GM19025 (cell line): Measurements from ENCODE around the gene NPDC1.
"Not testable (repeated sequence)": the region's sequence is repeated elsewhere in the genome, so short reads cannot be mapped to it uniquely, and the experiment has no call there.

Source experiments
- ATAC-seq: cut with Tn5 transposase; IDR thresholded peaks from one replicate; pipeline ENCODE4 v1.9.1; 2021; ENCODE audit warnings: mild to moderate bottlenecking, low read depth, moderate library complexity; ENCODE audit not compliant: unreplicated experiment

Gene NPDC1

DNA sequence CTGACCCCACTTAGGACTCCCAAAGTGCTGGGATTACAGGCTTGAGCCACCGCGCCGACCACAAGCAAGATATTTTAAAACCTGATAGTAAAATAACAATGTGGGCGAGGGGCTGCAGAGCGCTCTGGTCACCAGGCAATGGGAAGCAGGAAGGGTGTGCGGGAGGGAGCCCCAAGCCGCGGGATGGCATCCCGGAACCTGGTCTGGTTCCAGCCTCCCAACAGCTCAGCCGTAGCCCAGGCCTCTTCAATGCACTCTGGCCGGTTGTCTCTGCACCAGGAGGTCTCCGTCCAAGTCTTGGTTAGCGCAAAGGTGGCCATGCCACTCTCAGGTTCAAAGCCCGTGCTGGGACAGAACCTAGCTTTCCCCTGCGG lies 30.6 kb upstream of the NPDC1 start:
- no peak for ATAC-seq

DNA sequence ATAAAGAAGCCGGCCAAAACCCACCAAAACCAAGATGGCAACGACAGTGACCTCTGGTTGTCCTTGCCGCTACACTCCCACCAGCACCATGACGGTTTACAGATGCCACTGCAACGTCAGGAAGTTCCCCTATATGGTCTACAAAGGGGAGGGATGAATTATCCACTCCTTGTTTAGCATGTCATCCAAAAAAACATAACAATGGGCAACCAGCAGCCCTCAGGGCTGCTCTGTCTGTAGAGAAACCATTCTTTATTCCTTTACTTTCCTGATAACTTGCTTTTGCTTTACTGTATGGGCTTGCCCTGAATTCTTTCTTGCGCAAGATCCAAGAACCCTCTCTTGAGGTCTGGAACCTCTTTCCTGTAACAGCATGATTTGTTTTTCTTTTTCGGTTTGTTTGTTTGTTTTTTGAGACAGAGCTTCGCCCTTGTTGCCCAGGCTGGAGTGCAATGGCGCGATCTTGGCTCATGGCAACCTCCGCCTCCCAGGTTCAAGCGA lies 29.3 kb upstream of the NPDC1 start:
- no peak for ATAC-seq

DNA sequence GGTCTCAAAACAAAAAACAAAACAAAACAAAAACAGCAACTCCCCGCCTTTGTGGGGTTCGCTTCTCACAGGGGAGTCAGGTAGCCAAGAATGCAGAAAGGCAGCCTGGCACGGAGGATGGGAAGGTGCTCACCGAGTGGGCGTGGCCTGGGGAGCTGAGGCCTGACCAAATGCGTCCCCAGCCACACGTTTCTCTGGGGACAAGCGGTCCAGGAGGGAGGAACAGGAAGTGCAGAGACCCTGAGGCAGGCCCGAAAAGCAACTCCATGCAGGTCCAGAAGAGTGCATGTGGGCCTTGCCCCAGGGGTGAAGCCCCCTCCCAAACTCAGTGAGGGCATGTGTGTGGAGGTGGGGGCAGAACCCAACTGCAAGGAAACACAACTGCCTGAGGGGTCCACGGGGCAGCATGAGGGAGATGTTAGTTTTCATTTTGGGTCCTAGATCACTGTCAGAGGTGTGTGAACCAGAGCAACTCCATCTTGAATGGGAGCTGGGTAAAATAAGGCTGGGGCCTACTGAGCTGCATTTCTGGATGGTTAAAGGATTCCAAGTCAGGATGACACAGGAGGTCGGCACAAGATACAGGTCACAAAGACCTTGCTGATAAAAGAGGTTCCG lies 28.8 kb upstream of the NPDC1 start:
- no peak for ATAC-seq

DNA sequence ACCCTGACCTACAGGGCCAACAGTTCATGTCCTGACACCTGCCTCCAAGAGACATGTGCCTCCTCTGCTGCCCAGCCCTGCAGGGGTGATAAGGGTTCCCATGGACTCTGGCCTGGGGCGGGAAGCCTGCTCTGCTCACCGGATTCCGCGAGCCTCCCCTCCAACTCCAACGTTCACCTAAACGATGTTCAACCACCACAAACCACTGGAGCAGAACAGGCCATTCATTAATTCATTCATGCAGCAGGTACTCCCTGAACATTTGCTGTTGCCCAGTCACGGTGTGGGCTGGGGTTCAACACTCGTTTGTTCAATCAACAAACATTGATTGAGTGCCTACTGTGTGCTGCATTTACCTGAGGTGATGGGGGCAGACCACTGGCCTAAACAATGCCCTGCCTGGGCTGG lies 28.0 kb upstream of the NPDC1 start:
- no peak for ATAC-seq

DNA sequence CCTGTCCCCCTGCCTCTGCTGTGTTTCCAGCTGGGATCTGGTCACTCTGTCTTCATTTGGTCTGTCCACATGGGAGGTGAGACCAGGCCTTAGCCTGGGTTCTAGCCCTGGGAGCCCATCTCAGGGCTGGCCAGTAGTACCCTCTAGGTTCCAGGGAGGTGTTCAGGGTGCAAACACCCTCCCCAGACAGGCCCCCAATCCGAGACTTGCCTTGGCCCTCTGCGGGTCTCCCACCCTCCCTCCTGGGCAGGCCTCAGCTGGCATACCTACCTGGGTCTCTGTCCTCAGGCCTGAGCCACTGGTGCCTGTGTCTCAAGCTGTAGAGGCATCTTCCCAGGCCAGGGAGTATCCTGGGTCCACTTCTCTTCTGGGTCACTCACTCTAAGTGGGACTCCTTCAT lies 25.3 kb upstream of the NPDC1 start:
- ATAC-seq: no peak

DNA sequence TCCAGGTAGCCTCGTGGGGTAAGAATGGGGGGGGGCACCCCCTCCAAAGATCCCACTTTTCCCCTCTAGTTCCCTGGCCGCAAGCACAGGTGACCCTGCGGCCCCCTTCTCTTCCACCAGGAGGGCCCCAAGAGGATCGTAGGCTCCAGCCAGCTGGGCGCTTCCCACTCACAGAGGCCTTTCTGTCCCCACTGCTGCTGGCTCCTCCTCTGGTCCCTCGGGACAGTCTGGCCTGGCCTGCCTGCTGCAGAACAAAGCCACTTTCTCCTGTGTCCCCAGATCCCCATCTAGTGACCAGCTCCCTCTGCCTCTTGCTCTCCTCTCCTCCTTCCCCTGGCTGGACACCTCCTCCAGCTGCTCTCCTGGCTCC lies 24.9 kb upstream of the NPDC1 start:
- no peak for ATAC-seq

DNA sequence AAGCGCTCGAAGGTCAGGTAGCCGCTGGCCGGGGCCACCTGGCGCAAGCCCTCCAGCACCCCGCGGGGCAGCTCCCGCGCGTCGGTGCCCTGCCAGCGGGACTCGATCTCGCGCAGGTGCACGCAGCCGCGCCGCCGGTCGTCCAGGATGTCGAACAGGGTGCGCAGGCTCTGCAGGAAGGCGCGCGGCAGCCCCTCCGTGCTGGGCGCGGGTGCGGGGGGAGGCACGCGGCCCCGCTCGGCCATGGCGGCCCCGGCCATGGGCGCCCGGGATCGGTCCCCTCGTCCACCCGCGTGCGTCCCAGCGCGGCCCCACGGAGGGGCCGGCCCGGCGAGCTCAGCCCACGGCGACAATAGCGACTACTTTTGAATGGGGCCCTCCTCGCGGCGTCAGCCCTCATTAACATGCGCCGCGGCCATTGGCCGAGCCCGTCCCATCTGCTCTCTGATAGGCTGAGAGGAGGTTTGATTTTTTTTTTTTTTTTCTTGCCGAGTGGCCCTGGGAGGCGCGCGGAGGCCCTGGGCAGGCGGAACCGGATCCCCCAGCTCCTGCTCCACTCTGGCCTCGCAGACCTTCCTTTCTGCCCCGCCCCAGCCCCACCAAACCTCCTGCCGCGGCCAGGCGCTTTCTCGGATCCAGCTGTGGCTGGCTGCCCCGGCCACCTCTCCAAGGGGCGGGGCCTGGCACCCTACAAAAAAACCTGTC lies 24.4 kb upstream of the NPDC1 start, which contains the start of gene SAPCD2:
TSS of gene SAPCD2 (minus strand) at position 357 of the 705 bp plus-strand sequence. CDS start at position 260, 97 bp downstream.
- ATAC-seq: peak; percentile 62

DNA sequence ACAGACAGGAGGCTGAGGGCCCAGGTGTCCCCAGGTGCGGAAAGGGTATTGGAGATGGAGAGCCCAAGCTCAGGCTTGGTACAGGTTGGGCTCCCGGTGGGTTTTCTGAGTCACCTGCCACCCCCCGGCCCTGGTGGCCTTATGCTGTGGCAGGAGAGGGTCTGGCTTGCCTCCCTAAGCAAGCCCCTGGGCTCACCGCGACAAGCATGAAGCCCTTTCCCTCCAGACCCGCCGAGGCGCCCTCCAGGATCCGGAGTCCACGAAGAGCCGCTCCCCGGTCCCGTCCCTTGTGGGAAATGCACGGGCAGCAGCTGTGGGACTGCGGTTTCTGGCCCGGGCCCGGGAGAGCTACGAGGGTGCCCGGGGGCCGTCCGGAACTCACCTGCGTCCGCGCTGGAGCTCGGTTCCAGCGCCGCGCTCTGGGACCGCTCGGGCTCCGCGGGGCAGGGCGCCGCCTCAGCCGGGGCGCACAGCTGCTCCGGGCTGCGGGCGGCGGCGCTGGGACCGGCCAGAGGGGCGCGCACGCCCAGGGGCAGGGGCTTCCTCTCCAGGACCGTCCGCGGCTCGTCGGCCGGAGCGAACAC lies 23.6 kb upstream of the NPDC1 start:
- ATAC-seq: peak; percentile 8

DNA sequence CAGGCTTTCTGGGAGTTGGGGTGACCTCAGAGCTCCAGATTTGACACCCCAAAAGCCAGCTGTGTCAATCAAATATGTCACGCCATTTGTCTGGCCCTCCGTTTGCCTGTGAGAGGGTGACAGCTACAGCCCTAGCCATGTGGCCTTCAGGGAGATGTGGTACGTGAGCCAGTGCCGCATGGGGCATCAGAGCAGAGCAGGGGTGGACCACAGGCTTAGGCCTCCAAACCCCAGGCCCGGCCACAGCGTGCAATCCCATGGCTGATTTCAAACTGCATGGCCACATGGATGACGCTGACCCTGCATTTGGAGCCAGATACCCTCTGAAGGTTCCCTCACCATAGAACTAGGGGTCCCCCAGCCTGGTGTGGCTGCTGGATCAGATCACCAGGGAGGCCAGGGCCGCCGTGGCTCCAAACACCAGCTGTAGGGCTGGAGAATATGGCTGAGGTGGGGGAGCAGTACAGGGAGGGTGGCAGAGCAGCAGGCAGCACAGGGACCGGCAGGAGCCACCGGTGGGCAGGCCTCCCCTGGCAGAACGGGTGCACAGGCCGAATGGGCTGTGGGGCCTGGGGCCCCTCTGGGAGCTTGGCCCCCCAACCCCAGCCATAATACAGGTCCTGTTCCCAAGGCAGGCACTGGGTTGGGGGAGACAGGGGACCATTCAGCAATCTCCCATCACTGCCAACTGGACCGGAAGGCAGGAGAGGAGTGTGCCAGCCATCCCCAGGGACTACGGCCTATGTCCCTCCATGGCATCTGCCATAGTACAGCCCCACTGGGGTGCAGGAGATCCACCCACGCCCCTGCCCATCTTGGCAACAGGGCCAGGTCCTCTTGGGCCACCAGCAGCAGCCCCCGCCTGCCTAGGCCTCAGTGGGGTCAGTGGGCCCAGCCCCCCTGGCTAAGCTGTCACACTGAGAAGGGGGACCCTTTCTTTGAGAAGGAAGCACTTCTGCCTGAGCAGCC lies 22.8 kb upstream of the NPDC1 start:
- ATAC-seq: no peak

DNA sequence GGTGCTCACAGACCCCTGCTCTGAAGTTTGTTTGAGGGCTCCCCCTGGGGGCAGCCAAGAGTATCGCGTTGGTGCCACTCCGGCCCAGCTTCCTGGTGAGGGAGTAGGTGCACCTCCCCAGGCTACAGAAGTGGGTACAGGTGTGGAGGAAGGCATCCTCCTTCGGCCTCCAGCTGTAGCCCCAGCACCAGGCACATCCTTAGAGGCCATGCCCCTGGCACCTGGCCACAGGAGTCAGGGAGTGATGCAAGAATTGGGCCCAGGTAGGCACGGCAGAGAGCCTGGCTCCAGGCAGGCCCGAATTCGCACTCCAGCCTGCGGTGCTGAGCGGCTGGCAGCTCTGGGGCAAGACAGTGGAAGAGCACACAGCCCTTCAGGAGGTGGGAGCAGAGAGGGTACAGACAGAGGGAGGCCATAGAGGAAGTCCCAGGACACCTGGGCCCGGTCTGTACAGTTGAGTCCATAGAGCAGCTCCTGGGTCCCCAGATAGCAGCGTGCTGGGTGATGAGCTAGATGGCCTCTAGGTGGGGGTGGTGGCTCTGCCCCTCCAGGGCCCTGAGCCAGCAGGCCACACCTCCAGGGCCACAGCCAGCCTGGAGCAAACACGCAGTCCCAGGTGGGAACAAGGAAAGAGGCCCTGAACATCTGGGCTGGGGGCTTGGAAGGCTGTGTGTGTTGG lies 22.0 kb upstream of the NPDC1 start:
- no peak for ATAC-seq

DNA sequence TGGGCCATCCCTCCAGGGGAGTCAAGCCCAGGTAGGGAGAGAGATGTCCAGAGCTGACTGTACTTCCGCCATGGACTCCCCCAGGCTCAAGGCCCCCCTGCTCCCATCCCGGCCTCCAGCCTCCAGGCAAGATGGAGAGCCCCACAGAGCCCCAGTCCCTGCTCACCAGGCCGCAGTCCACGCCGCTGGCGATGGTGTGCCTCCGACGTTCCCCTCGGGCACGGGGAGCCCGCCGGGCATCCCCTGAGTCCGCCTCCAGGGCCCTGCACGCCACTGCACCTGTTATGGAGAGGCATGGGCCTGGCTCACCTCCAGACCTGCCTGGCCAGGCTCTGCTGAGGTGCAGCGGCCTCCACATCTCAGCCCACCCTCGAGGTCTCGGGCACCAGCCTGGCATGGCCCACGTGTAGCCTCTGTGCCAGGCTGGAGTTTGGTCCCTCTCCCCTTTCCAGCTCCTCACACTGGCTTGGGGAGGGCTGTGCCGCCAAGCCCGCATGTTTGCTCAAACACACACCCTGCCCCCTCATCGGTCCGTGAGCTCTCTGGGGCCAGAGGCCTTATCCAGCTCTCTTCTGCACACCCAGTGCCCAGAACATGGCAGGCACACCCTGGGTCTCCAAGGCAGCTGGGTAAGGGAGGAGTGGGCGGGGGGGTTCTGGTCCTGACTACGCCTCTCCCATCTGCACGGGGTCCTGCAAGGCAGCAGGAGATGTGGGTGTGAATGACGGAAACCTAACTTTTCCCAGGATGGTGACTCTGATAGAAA lies 20.3 kb upstream of the NPDC1 start:
- no peak for ATAC-seq

DNA sequence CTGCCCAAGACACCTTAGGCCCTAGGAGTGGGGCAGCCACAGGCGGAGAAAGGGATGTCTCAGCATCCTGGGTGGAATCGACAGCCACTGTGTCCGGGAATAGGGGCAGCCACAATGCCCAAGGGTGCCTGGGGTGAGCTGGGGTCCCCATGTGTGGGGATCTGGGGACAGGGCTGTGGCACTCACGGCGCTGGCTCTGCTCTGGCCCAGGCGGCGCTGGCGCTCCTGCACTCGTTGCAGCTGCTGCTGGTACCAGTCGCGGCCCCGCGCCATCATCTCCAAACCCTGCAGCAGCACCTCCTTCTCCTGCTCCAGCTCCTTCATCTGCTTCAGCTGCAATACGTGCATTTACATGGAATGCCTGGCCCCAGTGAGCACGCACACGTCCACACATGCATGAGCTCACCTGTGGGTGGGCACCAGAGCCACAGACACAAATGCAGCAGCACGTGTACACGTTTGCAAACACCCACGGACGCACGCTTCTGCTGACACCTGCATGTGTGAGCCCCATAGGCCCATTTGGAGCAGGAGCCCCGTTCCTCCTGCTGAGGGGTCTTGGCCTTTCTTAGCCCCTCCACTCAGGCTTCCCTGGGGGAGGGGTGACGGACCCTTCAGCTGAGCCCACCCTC lies 19.5 kb upstream of the NPDC1 start:
- ATAC-seq: no peak

DNA sequence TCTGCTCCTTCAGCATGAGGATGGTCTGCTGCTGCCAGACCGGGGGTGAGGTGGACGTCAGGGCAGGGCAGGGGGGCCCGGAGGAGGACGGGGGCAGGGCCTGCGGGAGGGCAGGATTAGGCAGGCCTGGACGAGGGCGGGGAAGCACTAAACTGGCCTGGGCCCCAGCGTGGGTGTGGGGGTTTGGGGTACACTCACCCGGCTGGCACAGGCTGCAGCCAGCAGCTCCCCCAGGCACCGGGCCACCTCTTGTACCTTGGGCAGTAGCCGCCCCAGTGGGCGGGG lies 18.8 kb upstream of the NPDC1 start:
- ATAC-seq: no peak

DNA sequence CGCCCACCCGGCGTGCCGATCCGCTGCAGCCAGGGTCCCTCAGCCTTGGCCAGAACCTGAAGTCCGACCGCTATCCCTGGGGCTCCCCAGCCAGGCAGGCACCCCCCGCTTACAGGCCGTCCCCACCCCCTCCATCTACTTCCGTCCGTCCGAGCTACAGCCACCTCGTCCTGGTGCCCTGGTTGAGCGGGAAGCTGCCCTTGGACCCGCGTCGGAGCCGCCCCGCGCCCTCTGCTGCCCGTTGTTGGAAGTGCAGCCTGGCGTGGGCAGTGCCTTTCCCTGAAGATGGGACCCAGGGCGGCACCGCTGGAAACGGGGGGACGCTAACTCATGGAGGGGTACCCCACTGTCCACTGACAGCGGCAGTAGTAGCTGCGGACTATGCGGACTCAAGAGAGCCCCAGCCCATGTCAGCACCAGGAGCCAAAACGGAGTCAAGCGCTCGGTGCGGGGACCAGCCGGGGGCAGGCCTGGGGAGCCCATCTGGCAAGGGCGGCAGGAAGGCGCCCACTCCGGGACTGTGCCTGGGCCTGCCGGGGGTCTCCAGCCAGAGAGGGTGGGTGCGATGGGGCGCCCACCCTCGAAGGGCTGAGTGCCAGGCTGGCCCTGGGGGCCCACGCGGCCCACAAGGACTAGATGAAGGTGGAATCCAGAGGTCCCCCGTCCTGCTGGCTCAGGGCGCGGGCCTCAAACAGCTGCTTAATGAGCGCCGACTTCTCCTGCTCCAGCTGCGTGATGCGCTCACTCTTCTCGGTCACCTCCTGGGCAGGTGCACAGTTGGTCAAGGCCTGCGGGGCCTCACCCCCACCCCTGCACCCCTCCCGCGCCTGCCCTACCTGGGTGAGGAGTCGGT lies 18.3 kb upstream of the NPDC1 start:
- no peak for ATAC-seq

DNA sequence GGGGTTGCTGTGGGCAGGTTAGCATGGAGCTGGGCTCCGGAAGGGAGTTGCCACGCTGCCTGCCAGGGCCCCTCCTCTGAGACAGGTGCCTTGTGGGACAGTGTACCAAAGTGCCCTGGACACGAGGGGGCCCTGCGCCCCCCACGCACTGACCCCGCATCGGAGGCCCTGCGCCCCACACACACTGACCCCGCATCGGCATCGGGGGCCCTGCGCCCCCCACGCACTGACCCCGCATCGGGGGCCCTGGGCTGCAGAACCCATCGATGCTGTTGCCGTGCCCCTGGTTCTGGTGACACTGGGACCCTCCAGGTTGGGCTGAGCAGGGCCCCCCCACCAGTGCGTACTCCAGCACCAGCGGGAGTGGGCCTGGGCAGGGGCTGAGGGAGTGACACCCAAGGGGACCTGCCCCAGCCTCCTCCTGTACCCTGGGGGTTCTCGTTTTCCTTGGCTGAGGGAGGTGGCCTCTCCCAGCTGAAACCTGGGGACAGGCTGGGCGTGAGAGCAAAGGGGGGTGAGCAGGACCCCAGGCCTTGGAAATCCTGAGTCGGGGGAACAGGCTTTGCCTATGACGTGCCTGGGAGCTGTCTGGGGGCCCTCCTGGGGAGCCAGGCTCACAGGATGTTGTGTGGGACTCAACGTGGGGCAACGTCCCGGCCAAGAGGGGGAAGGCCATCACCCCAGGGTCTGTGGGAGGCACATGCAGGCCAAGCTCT lies 17.5 kb upstream of the NPDC1 start:
- ATAC-seq: no peak

DNA sequence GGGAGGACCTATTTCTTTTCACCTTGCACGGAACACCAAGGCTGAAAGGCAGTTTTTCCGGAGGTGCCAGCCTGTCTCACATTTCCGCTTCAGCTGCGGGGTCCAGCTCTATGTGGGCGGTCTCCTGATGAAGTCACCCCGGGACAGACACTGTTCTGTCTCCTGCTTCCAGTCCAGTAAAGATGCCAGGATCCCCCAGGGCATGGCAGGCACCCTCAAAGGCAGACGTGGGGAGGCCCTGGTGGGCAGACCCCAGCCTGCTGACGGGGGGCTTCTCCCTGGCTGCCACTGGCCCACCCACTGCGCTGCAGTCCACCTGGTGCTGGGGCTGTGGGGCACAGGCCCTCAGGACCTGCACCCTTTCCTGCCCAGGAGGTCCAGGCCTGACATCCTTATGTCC lies 16.8 kb upstream of the NPDC1 start:
- not testable (repeated sequence) for ATAC-seq

DNA sequence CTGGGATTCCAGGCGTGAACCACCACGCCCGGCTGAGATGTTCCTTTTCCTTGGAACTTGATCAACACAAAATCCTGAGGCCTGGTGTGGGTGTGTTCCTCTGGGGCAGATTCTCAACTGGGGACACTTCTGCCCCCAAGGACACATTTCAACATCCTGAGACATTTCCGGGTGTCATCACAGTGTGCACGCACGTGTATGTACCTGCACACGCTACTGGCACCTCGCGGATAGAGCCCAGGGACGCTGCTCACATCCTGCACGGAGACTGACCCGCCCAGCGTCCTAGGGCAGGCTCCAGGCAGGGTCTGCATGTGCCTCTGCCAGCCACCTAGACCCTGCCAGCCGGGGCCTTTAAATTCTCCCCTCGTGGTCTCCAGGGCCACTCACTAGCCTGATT lies 16.4 kb upstream of the NPDC1 start:
- ATAC-seq: no peak
